Muscle of back (tissue), 13 donors: ENCODE measurements around the gene ZSCAN32. TPM values are rescaled to one million over a fixed set of nuclear protein-coding genes. Genes with fewer than 3 reads are reported as not detected.
A peak's percentile ranks its signal among the peaks of the same experiment; 100 is the strongest.

ENCODE experiments used
- DNase-seq, 3 donors: peaks; one replicate each; pipeline versions ENCODE4 v3.0.0 to v3.0.0-alpha.2; 2013
- long read RNA-seq, 9 donors: transcript quantifications; one replicate each; lab custom pipeline, GENCODE V29; 2026
- polyA plus RNA-seq, 10 donors: library from polyadenylated mRNA; unstranded; fragments of 120-200 nt; gene quantifications; one replicate each; pipeline ENCODE4 v1.2.1, GENCODE V29; 2013; ENCODE audit not compliant: insufficient read length in 10 of 10

Gene ZSCAN32
- polyA plus RNA-seq = 10 to 100 TPM in 6 of 10 donors, 1 to 10 TPM in 4; 4.6 to 13.8 (median 10.9) TPM
- long read RNA-seq, donor 1, partial matches to known transcripts = 0 of 4 reads
- long read RNA-seq, donor 1, other reads (novel, unspliced or antisense) = 0 of 4 reads
- long read RNA-seq, donor 2 = 0 reads
- long read RNA-seq, donor 3 = 0 reads
- long read RNA-seq, donor 4, partial matches to known transcripts = 0 of 4 reads
- long read RNA-seq, donor 4, other reads (novel, unspliced or antisense) = 0 of 4 reads
- long read RNA-seq, donor 5, partial matches to known transcripts = 0 of 3 reads
- long read RNA-seq, donor 5, other reads (novel, unspliced or antisense) = 0 of 3 reads
- long read RNA-seq, donor 6, transcript ZSCAN32-206 (1 exons, 1,977 nt) = major isoform, 7 of 7 reads
- long read RNA-seq, donor 6, partial matches to known transcripts = 0 of 7 reads
- long read RNA-seq, donor 6, other reads (novel, unspliced or antisense) = 0 of 7 reads
- long read RNA-seq, donor 7 = 0 reads
- long read RNA-seq, donor 8, transcript ZSCAN32-206 (1 exons, 1,977 nt) = major isoform, 6 of 6 reads
- long read RNA-seq, donor 8, partial matches to known transcripts = 0 of 6 reads
- long read RNA-seq, donor 8, other reads (novel, unspliced or antisense) = 0 of 6 reads
- long read RNA-seq, donor 9 = 0 reads

GRCh38 chr16:3400779-3401688 lies at the start of gene ZSCAN32, which contains the start of gene ZNF174:
ZSCAN32 (minus strand) TSS chr16:3401004; CDS start chr16:3397557, 3,447 bp downstream.
ZNF174 (plus strand) TSS chr16:3401215; CDS start chr16:3402005, 790 bp downstream.
- peak; percentile 99 for DNase-seq

- peak; percentile 32 to 60 (median 38) for DNase-seq
These were observed 43.2 kb upstream of the ZSCAN32 start for GRCh38 chr16:3444032-3444388.

GRCh38 chr16:3443108-3444031 lies 42.6 kb upstream of the ZSCAN32 start, which contains the start of the genes NAA60 and ZNF597:
NAA60 (plus strand) TSS chr16:3443680; CDS start chr16:3476228, 32,548 bp downstream.
ZNF597 (minus strand) TSS chr16:3443504; CDS start chr16:3443153, 351 bp downstream.
- DNase-seq = peak; percentile 89 to 94 (median 91)

- no peak for DNase-seq
These were observed 38.8 kb upstream of the ZSCAN32 start for GRCh38 chr16:3439637-3440036.

GRCh38 chr16:3434373-3434772 lies 33.6 kb upstream of the ZSCAN32 start:
- DNase-seq = no peak

- peak; percentile 22 to 43 (median 27) for DNase-seq
These were observed 31.0 kb upstream of the ZSCAN32 start for GRCh38 chr16:3431779-3432219.

GRCh38 chr16:3413730-3414379 lies 13.1 kb upstream of the ZSCAN32 start:
- no peak for DNase-seq

GRCh38 chr16:3408561-3409197 lies 7.9 kb upstream of the ZSCAN32 start:
- no peak for DNase-seq

GRCh38 chr16:3401719-3402397 lies 1.1 kb upstream of the ZSCAN32 start:
- DNase-seq = peak in 2 of 3 donors; percentile 0 to 7

- no peak for DNase-seq
These were observed 392 bp downstream of the ZSCAN32 start for GRCh38 chr16:3400446-3400778.

- no peak for DNase-seq
These were observed 11.0 kb downstream of the ZSCAN32 start for GRCh38 chr16:3389663-3390338.

GRCh38 chr16:3388325-3388724 lies 12.5 kb downstream of the ZSCAN32 start:
- DNase-seq = no peak

GRCh38 chr16:3383045-3383448 lies 17.8 kb downstream of the ZSCAN32 start:
- no peak for DNase-seq

- DNase-seq = no peak
These were observed 22.9 kb downstream of the ZSCAN32 start for GRCh38 chr16:3377917-3378316.

GRCh38 chr16:3375680-3376079 lies 25.1 kb downstream of the ZSCAN32 start:
- DNase-seq = no peak

- DNase-seq = no peak
These were observed 31.7 kb downstream of the ZSCAN32 start for GRCh38 chr16:3369073-3369472.

- peak; percentile 87 to 93 (median 89) for DNase-seq
These were observed 35.9 kb downstream of the ZSCAN32 start for GRCh38 chr16:3364774-3365427.

- DNase-seq = no peak
These were observed 37.0 kb downstream of the ZSCAN32 start for GRCh38 chr16:3363793-3364192.
